Neural cell (in vitro differentiated cells): ENCODE results near the gene ORM1. TPM values are rescaled to one million over a fixed set of nuclear protein-coding genes. Genes with fewer than 3 reads are reported as not detected.

ENCODE experiments used
- H2AFZ ChIP-seq: fragments of 200-600, 300-800 bp; sonication (generic), shearing (Covaris generic); 2 replicates; pipeline ENCODE4 v1.6.0; 2014; ENCODE audit warnings: low read depth, mild to moderate bottlenecking, antibody characterized with exemption, low read length, moderate library complexity
- H3F3A ChIP-seq: fragments of 200-600 bp; shearing (Covaris generic); 2 replicates; pipeline ENCODE4 v1.6.1; 2016; ENCODE audit warnings: mild to moderate bottlenecking, moderate library complexity, mixed read lengths, antibody characterized with exemption, low read length; ENCODE audit not compliant: insufficient read depth, poor library complexity, severe bottlenecking
- H3K27ac ChIP-seq: fragments of 200-600, 300-800 bp; sonication (generic), shearing (Covaris generic); 2 replicates; pipeline ENCODE4 v1.5.1; 2014; ENCODE audit warnings: mild to moderate bottlenecking, low read length, moderate library complexity
- H3K27me3 ChIP-seq: fragments of 300-800, 200-600 bp; sonication (generic), shearing (Covaris generic); 2 replicates; pipeline ENCODE4 v1.6.0; 2014; ENCODE audit warnings: mild to moderate bottlenecking, low read depth, low read length, moderate library complexity; ENCODE audit not compliant: insufficient read depth
- H3K36me3 ChIP-seq: fragments of 300-800, 200-600 bp; sonication (generic), shearing (Covaris generic); 2 replicates; pipeline ENCODE4 v1.5.1; 2014; ENCODE audit warnings: mild to moderate bottlenecking, antibody characterized with exemption, low read length, moderate library complexity; ENCODE audit not compliant: insufficient read depth
- H3K4me2 ChIP-seq: fragments of 300-800, 200-600 bp; sonication (generic), shearing (Covaris generic); 2 replicates; pipeline ENCODE4 v1.6.0; 2014; ENCODE audit warnings: mild to moderate bottlenecking, low read length
- H3K4me3 ChIP-seq: fragments of 300-800, 200-600 bp; sonication (generic), shearing (Covaris generic); 2 replicates; pipeline ENCODE4 v1.5.1; 2014; ENCODE audit warnings: mild to moderate bottlenecking, low read length, moderate library complexity
- H3K79me2 ChIP-seq: fragments of 200-600 bp; shearing (Covaris generic); replicated peaks from 2 replicates; pipeline ENCODE4 v1.6.0; 2014; ENCODE audit warnings: mild to moderate bottlenecking, low read length, moderate library complexity; ENCODE audit not compliant: insufficient read depth
- H3K9ac ChIP-seq: fragments of 300-800, 200-600 bp; sonication (generic), shearing (Covaris generic); 2 replicates; pipeline ENCODE4 v1.6.1; 2016; ENCODE audit warnings: mild to moderate bottlenecking, low read length, mixed read lengths
- H3K9me2 ChIP-seq: fragments of 200-600 bp; shearing (Covaris generic); 2 replicates; pipeline ENCODE4 v1.6.1; 2016; ENCODE audit warnings: mild to moderate bottlenecking, low read length, mixed read lengths; ENCODE audit not compliant: insufficient read depth
- H3K9me3 ChIP-seq: fragments of 200-600, 300-800 bp; sonication (generic), shearing (Covaris generic); 2 replicates; pipeline ENCODE4 v1.6.1; 2016; ENCODE audit warnings: mild to moderate bottlenecking, mixed run types, low read length, moderate library complexity, mixed read lengths
- H4K20me1 ChIP-seq: fragments of 200-600 bp; shearing (Covaris generic); 2 replicates; pipeline ENCODE4 v1.6.1; 2016; ENCODE audit warnings: mild to moderate bottlenecking, mixed run types; ENCODE audit not compliant: insufficient read depth
- CTCF ChIP-seq: fragments of 450-650 bp; IDR thresholded peaks from 2 replicates; pipeline ENCODE4 v1.5.1; 2014; ENCODE audit warnings: antibody characterized with exemption, mild to moderate bottlenecking, moderate library complexity; ENCODE audit not compliant: poor library complexity, severe bottlenecking
- EP300 ChIP-seq: fragments of 450-650 bp; conservative IDR thresholded peaks from 2 replicates; pipeline ENCODE4 v1.6.1; 2014; ENCODE audit warnings: antibody characterized with exemption, mild to moderate bottlenecking, moderate library complexity; ENCODE audit not compliant: poor library complexity, severe bottlenecking
- EZH2 ChIP-seq: fragments of 200-600, 300-800 bp; shearing (Covaris generic), sonication (generic); IDR thresholded peaks from 2 replicates; pipeline ENCODE4 v1.6.1; 2014; ENCODE audit warnings: antibody characterized with exemption, low read length, borderline replicate concordance, mild to moderate bottlenecking; ENCODE audit not compliant: insufficient read depth, poor library complexity, severe bottlenecking
- MXI1 ChIP-seq: fragments of 450-650 bp; conservative IDR thresholded peaks from 2 replicates; pipeline ENCODE4 v1.6.1; 2014; ENCODE audit warnings: antibody characterized with exemption, mild to moderate bottlenecking; ENCODE audit not compliant: poor library complexity, severe bottlenecking
- POLR2AphosphoS5 ChIP-seq: IDR thresholded peaks from 2 replicates; pipeline ENCODE4 v1.6.1; 2012
- RAD21 ChIP-seq: fragments of 450-650 bp; conservative IDR thresholded peaks from 2 replicates; pipeline ENCODE4 v1.6.1; 2014; ENCODE audit warnings: antibody characterized with exemption, mild to moderate bottlenecking, moderate library complexity
- REST ChIP-seq: IDR thresholded peaks from 2 replicates; pipeline ENCODE4 v1.6.1; 2012; ENCODE audit warnings: borderline replicate concordance
- SMC3 ChIP-seq: fragments of 450-650 bp; conservative IDR thresholded peaks from 2 replicates; pipeline ENCODE4 v1.6.1; 2014; ENCODE audit warnings: antibody characterized with exemption, mild to moderate bottlenecking, moderate library complexity; ENCODE audit not compliant: poor library complexity
- TAF1 ChIP-seq: IDR thresholded peaks from 2 replicates; pipeline ENCODE4 v1.6.1; 2012; ENCODE audit warnings: low read depth
- polyA plus RNA-seq: library from polyadenylated mRNA; depleted of rRNA; stranded (reverse); fragments of >200 nt; gene quantifications from 2 replicates; pipeline ENCODE4 v1.2.3, GENCODE V29; 2014

The ORM1 gene
- polyA plus RNA-seq, 1 donor from 2014 or later: not detected

- H3K9me3 ChIP-seq: no peaks in the 10 kb centered on the region
- TF ChIP-seq POLR2AphosphoS5 (no peak), REST (no peak), MXI1 (no peak), EZH2 (no peak), RAD21 (no peak), CTCF (no peak), TAF1 (no peak), EP300 (no peak), SMC3 (no peak)
- H3F3A ChIP-seq: no peaks in the 10 kb centered on the region
- no peaks in the 10 kb centered on the region for H3K27me3 ChIP-seq
- H3K9ac ChIP-seq: no peak overlapping the region
- no peaks in the 10 kb centered on the region for H4K20me1 ChIP-seq
- no peaks in the 10 kb centered on the region for H3K9me2 ChIP-seq
- H2AFZ ChIP-seq: no peak overlapping the region
- no peak overlapping the region for H3K4me3 ChIP-seq
- no peaks in the 10 kb centered on the region for H3K79me2 ChIP-seq
- no peak overlapping the region for H3K4me2 ChIP-seq
- H3K27ac ChIP-seq: no peak overlapping the region
- H3K36me3 ChIP-seq: no peaks in the 10 kb centered on the region
These were observed 43.2 kb upstream of the ORM1 start for GRCh38 chr9:114279693-114280092.

- H3K79me2 ChIP-seq: no peaks in the 10 kb centered on the region
- no peaks in the 10 kb centered on the region for H3F3A ChIP-seq
- no peak overlapping the region for H2AFZ ChIP-seq
- H3K4me3 ChIP-seq: no peak overlapping the region
- H4K20me1 ChIP-seq: no peaks in the 10 kb centered on the region
- TF ChIP-seq REST (no peak), EZH2 (no peak), POLR2AphosphoS5 (no peak), MXI1 (no peak), SMC3 (no peak), CTCF (no peak), TAF1 (no peak), EP300 (no peak), RAD21 (no peak)
- H3K9ac ChIP-seq: no peak overlapping the region
- no peaks in the 10 kb centered on the region for H3K9me3 ChIP-seq
- H3K4me2 ChIP-seq: no peak overlapping the region
- no peaks in the 10 kb centered on the region for H3K9me2 ChIP-seq
- no peaks in the 10 kb centered on the region for H3K27me3 ChIP-seq
- H3K36me3 ChIP-seq: no peaks in the 10 kb centered on the region
- H3K27ac ChIP-seq: no peak overlapping the region
These were observed 42.0 kb upstream of the ORM1 start for GRCh38 chr9:114280636-114281472.
